Activated gamma-delta T cell (primary cell): ENCODE measurements around the gene CENPV.
"Not testable (repeated sequence)": the region's sequence is repeated elsewhere in the genome, so short reads cannot be mapped to it uniquely, and the experiment has no call there.

ENCODE experiments used
- DNase-seq: peaks from one replicate; lab custom pipeline; 2025; lab: John Stamatoyannopoulos, UW

The CENPV gene

GRCh38 chr17:16313139-16314090 lies 39.9 kb downstream of the CENPV start:
- no peak for DNase-seq

- not testable (repeated sequence) for DNase-seq
These were observed 41.2 kb downstream of the CENPV start for GRCh38 chr17:16312061-16312460.

GRCh38 chr17:16306211-16306610 lies 47.1 kb downstream of the CENPV start:
- no peak for DNase-seq

GRCh38 chr17:16304830-16305229 lies 48.4 kb downstream of the CENPV start:
- no peak for DNase-seq

- DNase-seq = no peak
These were observed 50.4 kb downstream of the CENPV start for GRCh38 chr17:16302856-16303255.

DNA sequence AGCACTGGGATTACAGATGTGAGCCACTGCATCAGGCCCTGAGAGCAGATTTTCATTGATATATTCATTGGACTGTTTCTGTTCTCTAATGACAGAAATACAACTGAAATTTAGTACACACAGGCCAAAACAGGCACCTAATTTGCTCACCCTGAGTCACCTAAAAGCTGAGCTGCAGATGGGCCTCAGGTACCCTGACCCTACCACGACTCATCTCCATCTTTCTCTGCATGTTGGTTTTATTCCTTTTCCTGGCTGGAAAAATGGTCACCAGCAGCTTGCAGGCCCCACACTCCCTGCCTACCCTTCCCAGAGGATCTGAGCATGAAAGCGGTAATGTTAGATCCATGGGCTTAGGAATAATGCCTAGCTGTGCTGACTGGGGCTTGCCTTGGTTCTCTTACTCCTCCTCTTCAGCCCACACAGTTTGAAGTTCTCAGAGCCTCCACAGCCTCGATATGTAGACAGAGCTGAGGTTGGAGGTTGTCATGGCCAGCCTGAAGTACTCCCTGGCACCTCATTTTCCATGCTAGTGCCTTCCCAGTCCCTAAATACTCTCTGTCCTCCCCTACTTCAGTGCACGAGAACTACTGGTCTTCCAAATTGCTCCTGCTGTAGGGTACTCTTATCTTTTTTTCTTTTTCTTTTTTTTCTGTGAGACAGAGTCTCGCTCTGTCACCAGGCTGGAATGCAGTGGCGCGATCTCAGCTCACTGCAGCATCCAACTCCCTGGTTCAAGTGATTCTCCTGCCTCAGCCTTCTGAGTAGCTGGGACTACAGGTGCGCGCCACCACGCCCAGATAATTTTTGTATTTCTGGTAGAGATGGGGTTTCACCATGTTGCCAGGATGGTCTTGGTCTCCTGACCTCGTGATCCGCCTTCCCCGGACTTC lies 51.1 kb downstream of the CENPV start:
- DNase-seq = no peak

DNA sequence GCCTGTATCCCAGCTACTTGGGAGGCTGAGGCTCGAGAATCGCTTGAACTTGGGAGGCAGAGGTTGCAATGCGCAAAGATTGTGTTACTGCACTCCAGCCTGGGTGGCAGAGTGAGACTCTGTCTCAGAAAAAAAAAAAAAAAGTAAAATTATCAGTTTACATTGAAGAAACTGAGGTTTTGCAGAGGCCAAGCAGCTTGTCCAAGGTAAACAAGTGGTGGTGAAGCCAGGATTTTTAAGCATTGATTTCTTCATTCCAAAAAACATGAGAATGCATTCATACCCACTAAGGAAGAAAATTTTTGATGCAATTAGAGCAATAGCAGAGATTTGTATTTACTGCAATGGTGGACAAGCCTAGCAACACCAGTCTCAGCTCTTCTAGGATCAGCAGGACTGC lies 52.7 kb downstream of the CENPV start:
- DNase-seq = no peak

DNA sequence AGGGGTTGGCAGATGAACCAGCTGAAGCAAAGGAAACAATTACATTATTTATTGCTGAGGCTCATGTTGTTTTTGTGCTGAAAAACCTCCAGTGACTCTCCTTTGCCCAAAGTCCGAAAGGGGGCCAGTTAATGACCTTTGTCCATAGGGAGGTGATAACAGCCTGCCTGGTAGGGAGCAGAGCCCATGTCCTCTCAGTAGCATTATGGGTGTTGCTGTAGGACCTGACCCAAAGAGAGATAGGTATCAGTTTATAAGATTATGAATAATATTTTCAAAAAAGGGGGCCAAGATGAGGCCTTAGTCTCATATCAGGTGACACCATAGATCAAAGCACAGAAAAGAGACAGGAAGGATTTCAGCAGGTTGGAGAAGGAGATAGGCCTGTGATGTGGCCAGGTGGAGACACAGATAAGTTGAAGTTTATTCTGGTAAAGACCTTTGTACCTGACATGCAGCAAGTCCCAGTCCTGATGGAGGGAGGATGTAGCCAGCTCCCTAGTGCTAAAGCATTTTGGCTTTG lies 55.1 kb downstream of the CENPV start:
- no peak for DNase-seq

- DNase-seq = no peak
These were observed 55.7 kb downstream of the CENPV start for GRCh38 chr17:16297367-16298139.

- not testable (repeated sequence) for DNase-seq
These were observed 57.2 kb downstream of the CENPV start for GRCh38 chr17:16296072-16296471.

DNA sequence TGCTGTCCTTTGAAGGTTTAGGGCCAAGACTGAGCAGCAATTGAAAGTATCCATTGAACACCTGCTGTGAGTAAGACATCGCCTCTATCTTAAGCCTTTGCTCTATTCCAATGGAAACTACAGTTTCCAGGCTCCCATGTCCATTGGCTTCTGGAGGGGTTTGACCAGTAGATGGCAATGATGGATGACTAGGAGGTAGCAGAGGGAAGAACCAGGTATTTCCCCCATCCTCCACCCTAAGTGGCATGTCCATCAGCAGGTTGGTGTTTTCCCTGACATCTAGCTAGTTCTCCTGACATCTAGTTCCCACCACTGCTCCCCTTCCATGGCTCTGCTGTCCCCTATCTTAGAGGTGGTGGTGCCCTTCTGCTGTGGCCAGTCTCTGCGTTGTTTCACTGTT lies 58.7 kb downstream of the CENPV start:
- no peak for DNase-seq

DNA sequence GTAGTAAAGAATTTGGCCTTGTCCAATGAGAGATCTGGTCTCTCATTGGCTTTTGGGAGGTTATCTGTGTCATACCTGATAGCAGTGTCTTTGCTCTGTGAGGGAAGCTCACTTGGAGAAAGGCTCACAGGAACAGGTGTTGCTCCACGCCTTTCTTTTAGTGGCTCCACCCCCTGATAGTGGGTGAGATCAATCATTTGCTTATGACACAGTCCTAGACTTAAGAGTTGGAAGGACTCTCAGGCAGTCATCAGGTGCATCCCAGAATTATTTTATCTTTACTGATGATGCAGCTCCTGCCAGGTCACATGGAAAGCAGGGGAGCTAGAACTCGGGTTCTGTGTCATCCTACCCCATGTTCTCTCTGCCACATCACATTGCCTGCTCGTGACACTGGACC lies 59.3 kb downstream of the CENPV start:
- no peak for DNase-seq
